Fibroblast of gingiva (primary cell): ENCODE data around the gene ACOT11.

Source experiments
- DNase-seq: peaks from one replicate; pipeline ENCODE4 v3.0.0-alpha.2; 2011; ENCODE audit warnings: low read depth

Gene ACOT11

DNA sequence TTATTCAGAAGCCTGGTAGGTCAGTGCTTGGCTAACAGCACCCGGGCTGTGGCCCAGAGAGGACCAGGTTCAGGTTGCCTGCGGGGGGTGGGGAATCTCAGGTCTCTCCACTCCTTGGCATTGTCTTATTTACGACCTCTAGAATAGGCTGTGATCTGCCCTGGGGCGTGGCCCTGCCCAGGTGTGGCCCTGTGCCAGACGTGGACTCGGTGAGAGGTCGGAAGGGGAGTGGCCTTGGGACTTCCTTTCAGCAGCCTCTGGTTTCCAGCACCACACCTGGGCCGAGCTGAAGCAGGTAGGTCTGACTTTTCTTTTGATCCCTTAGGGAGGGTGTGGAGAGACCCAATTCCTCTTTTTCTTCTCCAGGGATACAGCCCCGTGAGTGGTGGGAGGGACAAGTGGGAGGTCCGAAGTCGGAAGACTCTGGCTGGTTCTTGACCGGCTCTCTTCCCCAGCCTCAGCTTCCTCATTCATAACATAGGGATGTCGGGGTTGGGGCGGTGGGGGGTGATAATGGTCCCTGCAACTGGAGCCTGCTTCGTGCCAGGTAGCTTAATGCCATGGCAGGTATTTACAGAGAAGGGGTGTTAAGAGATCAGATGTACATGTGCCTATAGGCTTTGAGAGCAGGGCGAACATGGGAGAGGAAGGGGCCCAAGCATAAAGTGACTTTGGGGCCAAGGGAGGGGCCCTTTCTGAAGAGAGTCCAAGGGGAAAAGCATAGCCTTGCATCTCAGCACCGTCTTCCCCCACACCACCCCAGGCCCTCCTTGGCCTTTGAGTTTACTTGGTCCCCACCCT, 16.5 kb downstream of the ACOT11 start:
- DNase-seq: no peak

DNA sequence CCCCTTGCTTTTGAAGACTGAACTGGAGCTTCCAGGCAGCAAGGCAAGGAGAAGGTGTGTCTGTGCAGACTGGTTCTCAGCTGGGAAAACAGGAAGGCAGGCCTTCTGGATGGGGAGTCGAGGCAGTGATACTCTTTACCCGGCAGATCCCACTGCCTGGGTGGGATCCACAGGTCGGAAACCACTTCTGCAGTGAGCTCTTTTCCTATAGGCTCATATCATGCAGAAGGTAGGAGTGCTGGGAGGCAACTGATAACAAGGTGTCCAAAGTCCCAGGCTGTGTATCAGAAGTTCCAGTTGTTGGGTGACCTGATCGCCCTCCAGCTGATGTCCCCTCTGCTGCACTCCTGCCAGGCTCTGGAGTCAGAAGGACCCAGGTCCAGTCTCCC, 17.1 kb downstream of the ACOT11 start:
- no peak for DNase-seq

DNA sequence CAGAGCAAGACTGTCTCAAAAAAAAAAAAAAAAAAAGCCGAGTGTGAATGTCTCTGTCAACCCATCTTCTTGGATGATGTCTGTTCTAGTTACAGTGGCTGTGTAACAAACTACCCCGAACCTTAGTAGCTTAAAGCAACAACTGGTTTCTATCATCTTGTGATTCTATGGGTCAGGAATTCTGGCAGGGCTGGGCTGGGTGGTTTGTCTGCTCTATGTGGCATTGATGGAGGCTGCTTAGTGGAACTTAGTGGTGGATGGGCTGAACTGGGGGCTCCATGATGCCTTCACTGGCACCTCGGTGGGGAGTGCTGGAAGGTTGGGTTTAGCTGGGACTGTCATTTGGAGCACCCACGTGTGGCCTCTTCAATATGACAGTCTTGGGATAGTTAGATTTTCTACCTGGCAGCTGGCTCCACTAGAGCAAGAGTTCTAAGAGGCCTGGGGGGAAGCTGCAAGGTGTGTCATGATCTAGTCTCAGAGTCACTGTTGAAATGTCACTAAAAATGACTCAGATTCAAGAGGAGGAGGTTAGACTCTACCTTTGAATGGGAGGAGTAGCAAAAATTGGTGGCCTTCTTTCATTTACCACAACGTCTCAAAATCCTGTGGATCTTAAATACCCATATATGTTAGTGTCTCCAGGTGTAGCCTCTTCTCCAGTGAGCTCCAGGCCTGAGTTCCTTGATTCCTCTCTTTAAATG, 18.6 kb downstream of the ACOT11 start:
- DNase-seq: no peak

DNA sequence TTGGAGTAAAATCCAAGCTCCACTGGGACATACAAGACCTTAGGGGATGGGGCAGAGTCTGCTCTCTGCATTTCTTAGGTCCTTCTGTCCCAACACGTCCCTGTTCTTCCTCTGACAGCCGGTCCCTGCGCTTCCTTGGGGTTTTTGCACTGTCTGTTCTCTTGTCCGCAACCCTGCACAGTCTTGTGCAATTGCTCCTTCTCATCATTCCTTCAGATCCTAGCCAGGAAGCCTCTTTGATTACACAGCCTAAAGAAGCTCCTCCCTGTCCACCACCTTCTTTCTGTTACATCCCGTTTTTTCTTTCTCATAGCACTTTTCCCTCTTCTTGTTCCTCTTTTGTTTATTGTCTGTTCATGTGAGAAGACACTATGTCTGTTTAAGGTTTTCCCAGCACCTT, 19.9 kb downstream of the ACOT11 start:
- peak; percentile 48 for DNase-seq

DNA sequence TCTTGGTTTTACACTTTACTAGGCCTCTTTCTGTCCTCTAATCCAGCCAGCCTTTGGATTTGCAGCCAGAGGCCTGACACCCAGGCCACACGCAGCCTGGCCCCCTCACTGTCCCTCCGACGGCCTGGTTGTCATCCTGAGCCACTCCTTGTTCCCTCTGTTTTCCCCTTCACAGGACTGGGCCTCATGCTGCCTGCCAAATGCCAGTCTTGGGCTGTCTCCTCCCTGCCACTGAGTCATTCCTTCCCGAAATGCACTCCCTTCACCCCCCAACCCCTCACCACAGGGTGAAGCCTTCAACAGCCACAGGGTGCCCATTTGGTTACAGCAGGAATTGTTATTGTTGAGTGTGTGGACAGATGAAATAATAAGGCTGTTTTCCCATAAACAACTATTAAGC, 21.3 kb downstream of the ACOT11 start:
- peak; percentile 20 for DNase-seq

DNA sequence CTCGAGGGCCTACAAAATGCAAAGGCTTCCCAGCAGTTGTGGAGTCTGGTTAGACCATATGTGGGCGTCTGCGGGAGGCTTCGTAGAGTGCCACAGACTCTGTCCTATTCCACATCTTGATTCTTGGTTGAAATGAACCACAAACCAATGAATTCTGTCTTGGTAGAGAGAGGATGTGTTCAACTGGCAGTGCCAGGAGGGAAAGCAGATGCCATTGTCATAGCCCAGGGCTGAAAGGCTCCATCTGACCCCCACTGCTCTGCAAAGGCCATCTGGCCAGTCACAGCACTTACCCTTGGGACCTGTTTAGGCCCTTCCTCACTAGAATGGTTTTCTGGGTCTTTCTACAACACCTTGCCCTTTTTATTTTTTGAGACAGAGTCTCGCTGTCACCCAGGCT, 22.1 kb downstream of the ACOT11 start:
- DNase-seq: no peak

DNA sequence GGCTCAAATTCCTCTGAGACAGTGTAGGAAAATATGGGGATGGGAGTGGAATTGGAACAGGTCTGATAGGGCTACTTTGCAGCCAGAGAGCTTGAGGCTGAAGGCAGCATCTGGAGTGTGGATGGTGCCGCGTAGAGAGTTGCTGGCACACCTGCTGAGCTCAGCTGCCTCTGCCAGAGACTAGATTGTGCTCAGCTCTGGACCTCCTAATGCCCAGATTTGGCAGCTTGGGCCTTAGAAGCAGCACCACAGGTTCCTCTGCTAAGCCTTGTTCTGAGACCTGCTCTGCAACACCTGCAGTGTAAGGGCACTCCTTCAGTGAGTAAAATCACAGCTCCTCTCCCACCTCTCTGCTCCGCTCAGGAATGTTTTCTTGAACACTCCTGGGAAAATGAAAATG, 23.3 kb downstream of the ACOT11 start:
- no peak for DNase-seq

DNA sequence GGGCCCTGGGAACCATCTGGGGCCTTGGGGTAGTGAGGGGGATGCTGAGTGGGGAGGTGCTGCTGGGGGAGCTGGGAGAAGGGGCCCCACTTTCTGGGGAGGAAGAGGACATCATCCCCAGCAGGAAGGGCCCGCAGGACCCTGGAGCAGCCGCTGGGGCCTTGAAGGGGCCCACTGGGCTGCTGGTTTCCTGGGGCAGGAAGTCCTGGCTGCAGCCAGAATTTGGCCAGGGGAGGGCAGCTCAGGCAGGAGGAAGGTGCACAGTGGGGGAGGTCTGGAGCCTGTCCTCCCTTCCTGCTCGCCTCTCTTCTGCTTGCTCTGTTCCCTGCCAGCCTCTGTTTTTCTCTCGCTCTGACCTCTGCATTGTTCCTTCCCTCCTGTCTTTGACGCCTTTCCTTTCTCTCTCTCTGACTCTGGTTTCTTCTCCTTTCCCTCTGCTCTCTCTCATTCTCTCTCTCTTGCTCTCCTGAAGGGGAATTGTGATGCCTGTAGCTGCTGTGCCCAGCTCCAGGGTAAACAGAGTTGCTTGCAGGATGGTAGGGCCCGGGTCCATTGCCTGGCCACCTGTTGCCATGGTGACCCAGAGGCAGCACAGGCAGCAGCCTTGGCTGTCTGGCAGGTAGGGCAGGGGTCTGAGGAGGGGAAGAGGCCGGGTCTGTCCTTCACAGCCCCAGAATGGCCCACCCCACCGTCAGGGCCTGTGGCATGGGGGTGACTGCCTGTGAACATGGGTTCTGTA, 23.9 kb downstream of the ACOT11 start:
- DNase-seq: no peak

DNA sequence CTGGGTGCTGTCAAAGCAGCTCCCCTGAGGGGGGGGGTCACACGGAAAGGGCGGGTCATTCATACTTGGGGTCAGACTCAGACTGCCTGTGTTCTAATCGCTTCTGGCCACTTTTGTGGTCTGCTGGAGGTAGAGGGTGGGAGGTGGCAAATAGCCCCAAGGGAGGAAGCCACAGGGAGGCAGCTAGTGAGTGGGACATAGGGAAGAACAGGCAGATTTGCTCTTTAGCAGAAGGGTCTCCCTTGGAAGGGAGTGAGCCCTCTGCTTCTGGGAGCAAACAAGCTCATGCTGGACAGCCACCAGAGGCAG, 24.5 kb downstream of the ACOT11 start:
- no peak for DNase-seq

DNA sequence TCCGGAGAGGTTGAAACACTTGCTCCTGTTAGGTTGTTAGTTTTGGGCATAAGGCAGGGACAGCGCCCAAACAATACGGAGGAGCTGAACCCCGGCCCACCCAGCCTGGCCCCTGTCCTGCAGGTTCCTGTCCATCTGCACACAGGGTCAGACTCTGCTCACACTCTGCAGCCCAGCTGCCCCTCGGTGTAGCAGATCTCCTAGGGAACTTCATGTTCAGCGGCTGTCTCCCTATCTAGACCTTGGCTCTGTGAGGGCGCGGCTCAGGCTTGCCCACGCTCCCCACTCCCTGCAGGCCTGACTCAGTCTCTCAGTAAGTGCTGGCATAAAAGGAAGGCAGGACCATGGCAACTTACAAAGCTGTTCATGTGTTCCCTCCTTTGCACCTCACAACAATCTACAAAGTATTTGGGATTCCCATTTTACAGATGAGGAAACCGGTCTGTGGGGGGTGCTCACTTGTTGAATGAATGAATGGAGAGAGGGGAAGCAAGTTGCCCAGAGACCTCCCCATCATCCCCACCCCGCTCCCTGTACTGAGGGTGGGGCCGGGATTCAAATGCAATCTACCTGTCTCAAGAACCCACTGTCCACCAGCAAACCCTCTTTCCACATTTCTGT, 26.2 kb downstream of the ACOT11 start:
- no peak for DNase-seq

DNA sequence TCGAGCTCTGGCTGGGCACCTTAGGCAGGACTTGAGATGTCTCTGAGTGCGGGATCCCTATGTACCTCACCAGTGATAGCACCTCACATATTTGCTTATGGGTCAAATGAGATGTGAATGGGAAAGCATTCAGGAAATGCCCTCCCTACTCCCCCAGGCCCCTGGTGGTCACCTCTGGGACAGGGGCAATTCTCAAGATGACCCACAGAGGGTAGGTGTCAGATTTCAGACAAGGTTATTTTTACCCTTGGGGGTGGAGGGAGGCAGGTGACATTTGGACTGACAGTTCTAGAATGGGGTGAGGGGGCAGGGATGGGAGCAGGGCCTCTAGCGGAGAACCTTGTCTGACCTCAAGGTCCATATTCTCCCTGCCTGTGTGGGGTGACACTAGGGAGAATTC, 27.1 kb downstream of the ACOT11 start:
- DNase-seq: no peak

DNA sequence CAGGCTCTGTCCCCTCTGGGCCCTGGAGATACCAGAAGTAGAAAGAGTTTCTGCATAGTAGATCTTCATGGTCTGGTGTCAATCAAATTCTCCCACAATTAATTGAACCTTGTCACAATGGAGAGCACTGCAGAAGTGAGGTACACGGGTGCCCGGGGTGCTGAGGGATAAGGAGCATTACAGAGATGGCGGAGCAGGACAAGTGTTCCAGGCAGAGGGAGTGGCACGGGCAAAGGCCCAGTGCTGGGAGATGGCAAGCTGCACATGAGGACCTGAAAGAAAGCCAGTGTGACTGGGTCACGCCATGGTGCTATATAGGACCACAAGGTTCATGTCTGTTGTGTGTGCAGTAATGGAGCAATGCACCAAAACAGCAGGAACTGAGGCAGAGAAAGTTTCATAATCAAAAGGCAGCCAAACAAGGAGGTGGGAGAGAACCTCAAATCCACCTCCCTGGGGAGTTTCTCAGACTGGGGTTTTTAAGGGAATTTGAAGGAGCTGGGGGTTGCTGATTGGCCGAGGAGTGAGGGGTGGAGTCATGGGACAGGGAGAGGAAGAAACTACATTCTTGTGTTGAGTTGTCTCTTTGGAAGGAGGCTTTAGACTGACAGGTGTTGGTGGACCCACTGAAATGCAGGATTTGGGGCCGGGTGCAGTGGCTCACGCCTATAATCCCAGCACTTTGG, 27.7 kb downstream of the ACOT11 start:
- no peak for DNase-seq

DNA sequence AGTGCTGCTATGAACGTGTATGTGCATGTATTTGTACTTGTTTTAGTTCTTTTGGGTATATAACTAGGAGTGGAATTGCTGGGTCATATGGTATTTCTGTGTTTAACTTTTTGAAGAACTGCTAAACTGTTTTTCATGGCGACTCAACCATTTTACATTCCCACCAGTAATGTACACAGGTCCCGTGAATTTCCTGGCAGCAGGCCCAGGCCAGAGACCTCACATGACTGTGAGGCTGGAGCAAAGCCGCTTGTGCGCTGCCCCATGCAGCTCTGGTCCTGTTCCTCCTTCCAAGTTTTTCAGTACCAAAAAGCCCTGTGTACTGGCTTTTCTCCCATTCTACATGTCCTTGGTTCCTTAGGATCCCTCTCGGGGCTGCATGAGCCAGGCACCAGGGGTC, 29.6 kb downstream of the ACOT11 start:
- peak; percentile 18 for DNase-seq

DNA sequence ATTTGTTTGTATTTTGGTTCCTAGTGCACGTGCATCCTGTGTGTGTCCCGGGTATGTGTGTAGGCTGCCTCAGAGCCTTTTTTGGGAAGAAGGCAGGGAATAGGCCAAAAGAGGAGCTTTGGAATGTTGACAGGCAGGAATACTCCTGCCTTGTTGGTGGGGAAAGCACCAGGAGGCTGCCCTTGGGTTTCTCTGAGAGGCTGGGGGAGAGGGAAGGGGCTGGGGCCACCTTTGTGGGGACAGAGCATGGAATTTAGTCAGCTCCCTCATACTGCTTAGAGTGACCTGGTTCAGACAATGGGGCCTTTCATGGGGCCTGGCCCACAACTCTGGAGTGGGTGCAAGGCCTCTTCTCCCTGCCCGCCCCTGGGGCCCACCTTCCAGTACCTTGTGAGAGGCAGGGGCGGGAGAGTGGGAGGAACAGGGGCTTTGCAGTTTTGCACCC, 31.3 kb downstream of the ACOT11 start:
- no peak for DNase-seq

DNA sequence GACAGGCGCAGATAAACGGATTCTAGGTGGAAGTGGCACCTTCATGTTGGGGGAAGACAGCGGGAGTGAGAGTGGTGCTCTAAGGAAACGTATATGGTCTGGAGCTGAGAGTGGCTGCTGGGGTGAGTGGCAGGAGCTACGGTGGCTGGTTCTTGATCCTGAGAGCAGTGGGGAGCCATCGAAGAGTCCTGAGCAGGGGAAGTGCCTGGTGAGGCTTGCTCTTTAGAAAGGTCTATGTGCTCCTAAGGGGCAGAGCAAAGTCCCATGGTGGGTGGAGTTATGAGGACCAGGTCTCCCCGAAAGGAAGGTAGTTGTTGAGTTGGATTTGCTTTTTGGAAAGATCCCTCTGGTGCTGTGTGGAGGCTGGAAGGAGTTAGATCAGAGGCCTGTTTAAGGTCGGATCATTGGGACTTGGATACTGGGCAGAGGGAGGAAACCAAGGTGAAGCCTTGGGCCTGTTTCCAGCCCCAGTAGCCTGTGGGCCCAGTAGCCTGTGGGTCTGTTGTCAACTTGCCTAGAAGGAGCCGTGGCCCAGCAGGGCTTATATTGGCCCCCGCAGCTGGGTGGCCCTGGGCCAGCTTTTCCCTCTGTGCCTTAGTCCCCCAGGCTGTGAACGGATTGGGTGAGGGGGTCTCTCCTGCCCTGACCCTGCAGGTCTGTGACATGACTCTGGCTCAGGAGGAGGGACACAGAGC, 33.0 kb downstream of the ACOT11 start:
- no peak for DNase-seq

DNA sequence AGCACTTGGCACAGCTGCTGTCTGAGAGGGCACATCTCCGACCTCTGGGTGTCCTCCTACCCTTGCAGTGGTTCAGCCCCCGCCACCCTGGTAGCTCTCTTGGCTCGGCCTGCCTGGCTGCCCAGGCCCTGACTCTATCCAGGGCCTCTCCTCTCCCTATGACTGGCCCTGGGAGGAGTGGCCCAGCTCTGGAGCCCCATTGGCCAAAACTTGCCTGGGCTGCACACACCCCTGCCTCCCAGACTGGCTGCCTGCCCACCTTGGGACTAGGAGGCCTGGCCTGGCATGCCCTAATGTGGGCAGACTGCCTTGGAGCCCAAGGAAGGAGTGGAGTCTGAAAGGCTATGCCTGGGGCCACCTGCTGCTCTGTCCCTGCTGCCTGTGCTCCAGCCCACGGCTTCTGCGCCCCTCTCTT, 33.6 kb downstream of the ACOT11 start:
- DNase-seq: peak; percentile 89

DNA sequence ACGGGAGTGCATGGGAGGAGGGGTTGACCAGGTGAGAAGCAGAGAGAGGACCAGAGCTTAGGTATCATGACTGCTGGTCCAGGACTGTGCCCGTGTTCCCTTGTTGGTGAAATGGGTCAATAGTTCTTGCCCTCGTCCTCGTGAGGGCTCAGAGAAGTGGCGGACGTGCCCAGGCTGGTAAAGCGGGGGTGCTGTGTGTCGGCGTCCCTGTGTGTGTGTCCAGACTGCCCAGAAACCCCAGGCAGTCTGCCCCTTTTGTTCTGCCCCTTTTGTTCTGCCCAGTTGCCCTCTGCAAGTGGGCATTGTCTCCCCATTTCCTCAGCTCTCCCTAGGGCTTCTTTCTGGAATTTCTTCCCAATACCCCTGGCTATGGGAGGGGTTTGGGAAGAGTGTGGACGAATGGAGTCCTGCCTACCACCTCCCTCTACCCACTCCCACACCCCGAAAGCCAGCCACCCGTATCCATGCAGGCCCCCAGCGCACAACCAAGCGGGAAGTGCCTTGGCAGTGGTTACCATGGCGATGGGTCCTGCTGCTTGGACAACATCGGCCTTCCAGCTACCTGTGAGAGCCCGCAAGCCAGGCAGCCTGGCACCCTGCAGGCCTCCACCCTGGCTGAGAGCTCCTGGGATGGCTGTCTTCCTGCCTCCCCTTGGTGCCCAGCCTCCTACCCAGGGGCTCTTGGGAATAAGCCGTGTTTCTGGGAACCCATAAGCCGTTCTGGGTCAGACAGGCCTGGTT, 34.7 kb downstream of the ACOT11 start:
- no peak for DNase-seq

DNA sequence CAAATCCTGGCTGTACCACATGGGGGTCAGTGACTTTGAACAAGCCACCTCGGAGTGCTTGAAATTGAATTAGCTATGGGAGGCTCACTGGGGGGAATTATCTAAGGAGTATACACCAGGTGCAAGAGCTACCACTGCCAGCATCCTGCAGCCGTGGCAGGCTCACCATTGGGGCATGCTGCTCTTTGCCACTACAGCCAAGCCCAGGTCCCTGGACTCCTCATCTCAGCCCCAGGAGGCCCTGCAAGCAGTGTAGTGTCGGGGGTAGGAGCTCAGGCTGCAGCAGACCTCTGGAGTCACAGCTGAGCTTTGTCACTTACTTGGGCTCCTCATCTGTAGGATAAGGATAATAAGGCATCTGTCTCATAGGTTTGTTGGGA, 35.3 kb downstream of the ACOT11 start:
- DNase-seq: no peak

DNA sequence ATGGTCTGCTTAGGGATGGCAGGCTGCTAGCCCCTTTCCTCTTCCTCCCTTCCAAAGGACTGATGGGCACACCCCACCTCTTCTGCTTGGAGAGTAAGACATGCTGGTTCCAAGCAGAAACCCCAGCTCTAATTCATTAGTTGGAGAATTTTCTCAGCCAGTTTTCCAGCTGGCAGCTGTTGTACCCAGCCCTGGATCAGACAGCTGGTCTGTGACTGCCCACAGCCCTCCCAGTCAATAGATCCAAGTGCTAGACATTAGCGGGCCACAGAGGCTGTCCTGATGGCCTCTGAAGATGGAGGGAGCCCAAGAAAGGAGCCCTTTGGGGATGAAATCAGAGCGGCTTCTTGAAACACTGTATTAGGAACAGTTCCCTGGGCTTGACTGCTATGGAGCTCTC, 35.8 kb downstream of the ACOT11 start:
- no peak for DNase-seq

DNA sequence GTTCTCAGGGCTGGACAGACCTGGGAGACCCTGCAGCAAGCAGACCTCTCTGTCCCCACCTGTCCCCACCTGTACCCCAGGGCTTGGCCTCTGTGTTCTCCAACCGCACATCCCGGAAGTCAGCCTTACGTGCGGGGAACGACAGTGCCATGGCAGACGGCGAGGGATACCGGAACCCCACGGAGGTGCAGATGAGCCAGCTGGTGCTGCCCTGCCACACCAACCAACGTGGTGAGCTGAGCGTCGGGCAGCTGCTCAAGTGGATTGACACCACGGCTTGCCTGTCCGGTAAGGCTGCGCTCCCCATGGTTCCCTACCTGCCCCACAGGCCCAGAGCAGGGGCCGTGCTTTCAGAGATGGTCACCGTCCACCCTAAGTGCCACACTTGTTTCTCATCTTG, 36.5 kb downstream of the ACOT11 start:
- DNase-seq: no peak
